ENCODE results near the gene CERS2. TPM values are rescaled to one million over a fixed set of nuclear protein-coding genes. Genes with fewer than 3 reads are reported as not detected.
A peak's percentile ranks its signal among the peaks of the same experiment; 100 is the strongest.
"Not testable (repeated sequence)": the region's sequence is repeated elsewhere in the genome, so short reads cannot be mapped to it uniquely, and the experiment has no call there.

Gene CERS2
- total RNA-seq, 2 experiments from 2014 or later = 129 to 132 TPM

DNA sequence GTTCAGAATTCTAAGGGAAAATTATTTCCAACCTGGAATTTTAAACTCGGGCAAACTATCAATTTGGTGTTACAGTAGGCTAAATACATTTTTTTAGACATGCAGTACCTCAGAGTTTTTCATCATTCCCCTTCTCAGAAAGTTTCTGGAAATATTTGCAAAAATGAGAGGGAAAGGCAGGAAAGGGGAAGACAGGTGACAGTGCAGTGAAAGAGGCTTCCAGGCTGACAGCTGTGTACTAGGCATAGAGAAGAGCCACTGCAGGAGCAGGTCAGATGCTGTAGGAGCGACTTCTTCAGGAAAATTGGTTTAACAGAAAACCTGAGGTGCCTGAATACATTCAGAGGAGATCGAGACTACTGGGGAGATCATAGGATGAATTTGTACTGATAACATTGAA lies 19.9 kb downstream of the CERS2 start:
- POLR2A ChIA-PET = no interaction called here
- TF ChIP-seq, protein P1, sequence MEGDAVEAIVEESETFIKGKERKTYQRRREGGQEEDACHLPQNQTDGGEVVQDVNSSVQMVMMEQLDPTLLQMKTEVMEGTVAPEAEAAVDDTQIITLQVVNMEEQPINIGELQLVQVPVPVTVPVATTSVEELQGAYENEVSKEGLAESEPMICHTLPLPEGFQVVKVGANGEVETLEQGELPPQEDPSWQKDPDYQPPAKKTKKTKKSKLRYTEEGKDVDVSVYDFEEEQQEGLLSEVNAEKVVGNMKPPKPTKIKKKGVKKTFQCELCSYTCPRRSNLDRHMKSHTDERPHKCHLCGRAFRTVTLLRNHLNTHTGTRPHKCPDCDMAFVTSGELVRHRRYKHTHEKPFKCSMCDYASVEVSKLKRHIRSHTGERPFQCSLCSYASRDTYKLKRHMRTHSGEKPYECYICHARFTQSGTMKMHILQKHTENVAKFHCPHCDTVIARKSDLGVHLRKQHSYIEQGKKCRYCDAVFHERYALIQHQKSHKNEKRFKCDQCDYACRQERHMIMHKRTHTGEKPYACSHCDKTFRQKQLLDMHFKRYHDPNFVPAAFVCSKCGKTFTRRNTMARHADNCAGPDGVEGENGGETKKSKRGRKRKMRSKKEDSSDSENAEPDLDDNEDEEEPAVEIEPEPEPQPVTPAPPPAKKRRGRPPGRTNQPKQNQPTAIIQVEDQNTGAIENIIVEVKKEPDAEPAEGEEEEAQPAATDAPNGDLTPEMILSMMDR (IDR thresholded peaks at IDR 0.05) = no peak

DNA sequence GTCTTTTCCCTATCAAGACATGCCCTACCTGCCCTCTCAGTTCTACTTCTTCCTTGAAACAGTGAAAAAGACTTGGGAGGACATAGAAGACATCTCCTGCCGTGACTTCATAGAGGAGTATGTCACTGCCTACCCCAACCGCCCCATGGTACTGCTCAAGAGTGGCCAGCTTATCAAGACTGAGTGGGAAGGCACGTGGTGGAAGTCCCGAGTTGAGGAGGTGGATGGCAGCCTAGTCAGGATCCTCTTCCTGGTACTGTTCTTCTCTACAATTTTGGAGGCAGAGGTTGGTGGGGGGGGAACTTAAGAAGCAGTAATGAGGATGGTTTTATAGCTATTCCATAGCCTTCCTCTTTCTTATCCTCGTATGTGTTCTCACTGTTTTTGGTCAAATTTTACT lies 29.8 kb downstream of the CERS2 start:
- ChIA-PET CTCF (no interaction called here), POLR2A (no interaction called here)
- Mint-ChIP-seq H3K27ac (peak overlapping the region; percentile 14), H3K4me3 (no peak overlapping the region), H3K9me3 (no peaks in the 10 kb centered on the region), H3K27me3 (no peaks in the 10 kb centered on the region), H3K36me3 (ENCODE audit: low read depth) (peaks cover 47% of the 10 kb centered on the region), H3K4me1 (ENCODE audit: low read depth) (no peaks in the 10 kb centered on the region)
- ATAC-seq = no peak
- no peak for DNase-seq
- intact Hi-C loops (cut with micrococcal nuclease) = no loop called here
- TF ChIP-seq, protein P1 (IDR thresholded peaks at IDR 0.05) = no peak

More for the DNA sequence above, 19.9 kb downstream of the CERS2 start:
- no peaks in the 10 kb centered on the region for H3K4me1 Mint-ChIP-seq (ENCODE audit: low read depth)
- H3K36me3 Mint-ChIP-seq (ENCODE audit: low read depth) = peaks cover 45% of the 10 kb centered on the region
- no peaks in the 10 kb centered on the region for H3K9me3 Mint-ChIP-seq
- intact Hi-C loops (cut with micrococcal nuclease) = no loop called here
- ATAC-seq = no peak
- peak overlapping the region; percentile 18 for H3K27ac Mint-ChIP-seq
- CTCF ChIA-PET = interaction anchor here (1.0 to 1.2 kb wide), 2 partner anchors 26 to 70 kb away, joined by 3 to 4 read pairs; no protein-coding TSS in a partner anchor
- no peak for DNase-seq
- H3K4me3 Mint-ChIP-seq = no peak overlapping the region
- H3K27me3 Mint-ChIP-seq = no peaks in the 10 kb centered on the region

DNA sequence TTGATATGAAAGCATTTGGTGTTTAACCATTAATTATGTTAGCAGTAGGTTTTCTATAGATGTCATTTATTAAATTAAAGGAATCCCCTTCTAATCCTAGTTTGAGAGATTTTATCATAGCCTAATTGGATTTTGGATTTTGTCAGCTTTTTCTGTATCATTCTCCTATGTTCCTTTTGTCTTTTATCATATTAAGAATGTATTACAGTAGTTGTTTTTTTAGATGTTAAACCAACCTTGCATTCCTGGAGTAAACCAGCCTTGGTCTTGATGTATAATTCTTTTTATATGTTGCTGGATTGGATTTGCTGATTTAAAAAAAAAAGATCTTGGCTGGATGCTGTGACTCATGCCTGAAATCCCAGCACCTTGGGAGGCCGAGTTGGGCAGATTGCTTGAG lies 42.9 kb downstream of the CERS2 start:
- H3K36me3 Mint-ChIP-seq (ENCODE audit: low read depth) = peaks cover 71% of the 10 kb centered on the region
- TF ChIP-seq, protein P1 (IDR thresholded peaks at IDR 0.05) = no peak
- H3K4me3 Mint-ChIP-seq = no peak overlapping the region
- intact Hi-C loops (cut with micrococcal nuclease) = no loop called here
- DNase-seq = no peak
- ATAC-seq = no peak
- ChIA-PET POLR2A (no interaction called here), CTCF (interaction anchor here (0.6 to 1.1 kb wide), 2 partner anchors 9 to 69 kb away, joined by 3 read pairs; no protein-coding TSS in a partner anchor)
- H3K27ac Mint-ChIP-seq = no peak overlapping the region
- H3K4me1 Mint-ChIP-seq (ENCODE audit: low read depth) = peaks cover 24% of the 10 kb centered on the region
- peaks cover 5% of the 10 kb centered on the region for H3K9me3 Mint-ChIP-seq
- no peaks in the 10 kb centered on the region for H3K27me3 Mint-ChIP-seq

DNA sequence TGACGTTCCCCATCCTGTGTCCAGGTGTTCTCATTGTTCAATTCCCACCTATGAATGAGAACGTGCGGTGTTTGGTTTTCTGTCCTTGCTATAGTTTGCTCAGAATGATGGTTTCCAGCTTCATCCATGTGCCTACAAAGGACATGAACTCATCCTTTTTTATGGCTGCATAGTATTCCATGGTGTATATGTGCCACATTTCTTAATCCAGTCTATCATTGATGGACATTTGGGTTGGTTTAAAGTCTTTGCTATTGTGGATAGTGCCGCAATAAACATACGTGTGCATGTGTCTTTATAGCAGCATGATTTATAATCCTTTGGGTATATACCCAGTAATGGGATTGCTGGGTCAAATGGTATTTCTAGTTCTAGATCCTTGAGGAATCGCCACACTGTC lies 45.9 kb downstream of the CERS2 start:
- DNase-seq, POLR2A ChIA-PET, H3K4me3 Mint-ChIP-seq, H3K27me3 Mint-ChIP-seq, H3K9me3 Mint-ChIP-seq, CTCF ChIA-PET, H3K27ac Mint-ChIP-seq, ATAC-seq: not testable (repeated sequence)
- intact Hi-C loops (cut with micrococcal nuclease) = loop anchor here (5.0 kb wide), 1 partner anchor 44 kb away; the partner anchor contains the start of gene CERS2
- Mint-ChIP-seq H3K4me1 (ENCODE audit: low read depth) (peaks cover 17% of the 10 kb centered on the region), H3K36me3 (ENCODE audit: low read depth) (peaks cover 55% of the 10 kb centered on the region)

DNA sequence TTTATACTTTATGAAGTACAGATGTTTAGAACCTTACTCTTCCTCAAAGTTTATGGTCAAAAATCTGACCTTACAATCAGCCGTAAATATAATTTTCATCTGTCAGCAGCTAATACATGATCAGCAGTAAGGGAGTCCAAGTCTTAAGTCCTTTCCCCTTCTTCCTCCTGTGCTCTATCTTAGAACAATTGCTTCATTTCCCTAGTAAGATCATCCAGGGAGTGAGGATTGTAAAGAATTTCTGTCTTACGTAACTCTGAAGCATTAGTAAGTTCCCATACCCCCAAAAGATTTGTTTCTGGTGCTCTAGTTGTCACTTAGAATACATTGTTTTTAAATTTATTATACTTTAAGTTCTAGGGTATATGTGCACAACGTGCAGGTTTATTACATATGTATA lies 46.3 kb downstream of the CERS2 start:
- Mint-ChIP-seq H3K27ac (peak overlapping the region; percentile 37), H3K4me3 (peak overlapping the region; percentile 14), H3K36me3 (ENCODE audit: low read depth) (peaks cover 52% of the 10 kb centered on the region), H3K4me1 (ENCODE audit: low read depth) (peaks cover 17% of the 10 kb centered on the region), H3K9me3 (peaks cover 5% of the 10 kb centered on the region), H3K27me3 (no peaks in the 10 kb centered on the region)
- intact Hi-C loops (cut with micrococcal nuclease) = loop anchor here (5.0 kb wide), 1 partner anchor 44 kb away; the partner anchor contains the start of gene CERS2
- DNase-seq = no peak
- TF ChIP-seq, protein P1 (IDR thresholded peaks at IDR 0.05) = no peak
- no peak for ATAC-seq
- CTCF ChIA-PET = interaction anchor here (0.9 to 1.6 kb wide), 2 partner anchors 15 to 50 kb away, joined by 3 to 5 read pairs; no protein-coding TSS in a partner anchor
- POLR2A ChIA-PET = interaction anchor here (0.5 to 1.2 kb wide), 3 partner anchors 120 to 382 kb away, joined by 3 to 4 read pairs (median 3); partner anchors contain the start of gene CTSK
